HepG2 (cell line): Measurements from ENCODE around the gene SEPTIN12. TPM values are rescaled to one million over a fixed set of nuclear protein-coding genes. Genes with fewer than 3 reads are reported as not detected.

ENCODE experiments used
- ATAC-seq: fragments of 200-7000 bp; cut with Tn5 transposase; 3 replicates; pipeline ENCODE4 v1.9.1; 2020; ENCODE audit warnings: mild to moderate bottlenecking, moderate library complexity
- BruUV-seq: library from RNA; stranded (reverse); fragments of 400-500 nt; replicated peaks from 2 replicates; lab custom pipeline; 2021; lab: Mats Ljungman, UMichigan
- CTCF ChIA-PET: fragments of 300-600 bp; formaldehyde crosslinking; extraction: SDS; loops from one replicate; lab custom pipeline; 2021; ENCODE audit warnings: low total read pairs, inconsistent platforms, low intra/inter-chr PET ratio; lab: Yijun Ruan, JAX
- POLR2A ChIA-PET: fragments of 350-600 bp; sonication (Branson Sonifier 250); formaldehyde crosslinking; loops from one replicate; lab custom pipeline; 2020; ENCODE audit warnings: antibody characterized with exemption, inconsistent platforms; lab: Yijun Ruan, JAX
- DNase-seq: peaks from one replicate; pipeline ENCODE4 v3.0.0-alpha.2; 2015; ENCODE audit warnings: low spot score
- FAIRE-seq: peaks from 3 replicates; lab custom pipeline; 2011; peaks lifted over from hg19 to GRCh38; lab: Jason Lieb, UNC
- H2AFZ ChIP-seq: one replicate; pipeline ENCODE4 v1.6.1; 2011; ENCODE audit warnings: low read length, inconsistent platforms
- H3K27ac ChIP-seq: fragments of 300-600 bp; 3 replicates; pipeline ENCODE4 v1.8.0; 2011; ENCODE audit warnings: mixed run types, mild to moderate bottlenecking, mixed read lengths, low read length, inconsistent platforms; ENCODE audit not compliant: insufficient read depth; ENCODE audit errors: extremely low read length
- H3K27me3 ChIP-seq, 2 experiments: fragments of 200-600 bp in 1 of 2; 2 replicates in 1 of 2; 3 replicates in 1 of 2; pipeline versions ENCODE4 v1.6.0 to v1.8.0; 2011; ENCODE audit warnings: low read length in 2 of 2, mild to moderate bottlenecking in 2 of 2, moderate library complexity in 2 of 2, inconsistent platforms in 1 of 2; ENCODE audit not compliant: insufficient read depth in 2 of 2, control insufficient read depth in 1 of 2
- H3K36me3 ChIP-seq, 2 experiments: fragments of 200-600 bp in 1 of 2; replicated peaks in 1 of 2; 2 replicates in 1 of 2; 3 replicates in 1 of 2; pipeline versions ENCODE4 v1.5.1 to v1.8.0; 2011; ENCODE audit warnings: low read length in 2 of 2, inconsistent platforms in 1 of 2; ENCODE audit not compliant: insufficient read depth in 2 of 2, control insufficient read depth in 1 of 2
- H3K4me1 ChIP-seq: 2 replicates; pipeline ENCODE4 v1.5.1; 2012; ENCODE audit warnings: low read length, inconsistent platforms; ENCODE audit not compliant: insufficient read depth
- H3K4me2 ChIP-seq: 2 replicates; pipeline ENCODE4 v1.6.0; 2011; ENCODE audit warnings: low read depth, low read length, inconsistent platforms
- H3K4me3 ChIP-seq, 3 experiments: fragments of 200-600 bp in 1 of 3; sonication (generic), shearing (Covaris generic) in 1 of 3; replicated peaks in 1 of 3; 2 replicates each; pipeline ENCODE4 v1.5.1; 2011 to 2016; ENCODE audit warnings: low read length in 3 of 3, inconsistent platforms in 2 of 3, low read depth in 2 of 3, mild to moderate bottlenecking in 2 of 3, control low read depth in 1 of 3, mixed read lengths in 1 of 3; ENCODE audit not compliant: insufficient read depth in 1 of 3
- H3K79me2 ChIP-seq: one replicate; pipeline ENCODE4 v1.6.1; 2011; ENCODE audit warnings: low read length, inconsistent platforms; ENCODE audit not compliant: insufficient read depth
- H3K9ac ChIP-seq: 2 replicates; pipeline ENCODE4 v1.6.0; 2011; ENCODE audit warnings: mild to moderate bottlenecking, low read depth, low read length, inconsistent platforms; ENCODE audit not compliant: insufficient read depth
- H3K9me3 ChIP-seq: 2 replicates; pipeline ENCODE4 v1.5.1; 2012; ENCODE audit warnings: mild to moderate bottlenecking, low read length
- H4K20me1 ChIP-seq: 2 replicates; pipeline ENCODE4 v1.6.0; 2011; ENCODE audit warnings: inconsistent platforms, mild to moderate bottlenecking, low read length, moderate library complexity; ENCODE audit not compliant: insufficient read depth
- AKAP8 ChIP-seq: sonication (generic); formaldehyde crosslinking; IDR thresholded peaks from 2 replicates; pipeline ENCODE4 v1.5.1; 2020; ENCODE audit warnings: mild to moderate bottlenecking, missing genetic modification reagents
- ELF1 ChIP-seq: sonication (generic); formaldehyde crosslinking; IDR thresholded peaks from 2 replicates; pipeline ENCODE4 v1.4.0; 2020; ENCODE audit warnings: missing genetic modification reagents
- FOXO4 ChIP-seq: sonication (generic); formaldehyde crosslinking; conservative IDR thresholded peaks from 2 replicates; pipeline ENCODE4 v1.8.1; 2023; ENCODE audit warnings: missing genetic modification reagents
- GTF3A ChIP-seq: sonication (generic); formaldehyde crosslinking; conservative IDR thresholded peaks from 2 replicates; pipeline ENCODE4 v1.4.0; 2020; ENCODE audit warnings: mild to moderate bottlenecking, missing genetic modification reagents
- LCORL ChIP-seq, 2 experiments: fragments of 450-650 bp in 1 of 2; sonication (generic) in 1 of 2; formaldehyde crosslinking in 1 of 2; IDR thresholded peaks; 2 replicates each; pipeline versions ENCODE4 v1.5.0 to v1.6.1; 2017 to 2020; ENCODE audit warnings: antibody characterized with exemption in 1 of 2, missing genetic modification reagents in 1 of 2
- MAFK ChIP-seq, 2 experiments: IDR thresholded peaks in 1 of 2; conservative IDR thresholded peaks in 1 of 2; 2 replicates each; pipeline ENCODE4 v1.6.1; 2011; ENCODE audit warnings: improper control_type of control experiment in 2 of 2, low read length in 2 of 2
- ONECUT2 ChIP-seq: sonication (generic); formaldehyde crosslinking; IDR thresholded peaks from 2 replicates; pipeline ENCODE4 v1.4.0; 2020; ENCODE audit warnings: missing genetic modification reagents
- PPARG ChIP-seq: conservative IDR thresholded peaks from 2 replicates; pipeline ENCODE4 v1.6.1; 2016; ENCODE audit warnings: missing biosample characterization, missing genetic modification reagents
- SMC3 ChIP-seq: IDR thresholded peaks from 2 replicates; pipeline ENCODE4 v1.6.1; 2011; ENCODE audit warnings: low read length, improper control_type of control experiment
- SOX13 ChIP-seq, 3 experiments: fragments of 450-650 bp in 1 of 3; sonication (generic) in 1 of 3; formaldehyde crosslinking in 1 of 3; IDR thresholded peaks in 2 of 3; conservative IDR thresholded peaks in 1 of 3; 2 replicates each; pipeline versions ENCODE4 v1.5.0 to v1.6.1; 2016 to 2020; ENCODE audit warnings: antibody characterized with exemption in 1 of 3, mild to moderate bottlenecking in 1 of 3, missing compliant biosample characterization in 1 of 3, missing genetic modification reagents in 1 of 3, moderate library complexity in 1 of 3
- TBL1XR1 ChIP-seq: fragments of 150-350 bp; IDR thresholded peaks from 2 replicates; pipeline ENCODE4 v1.6.1; 2014; ENCODE audit warnings: borderline replicate concordance, low read length; ENCODE audit not compliant: partially characterized antibody
- ZBTB7A ChIP-seq: sonication (generic); formaldehyde crosslinking; IDR thresholded peaks from 2 replicates; pipeline ENCODE4 v1.8.0; 2022; ENCODE audit warnings: mild to moderate bottlenecking, missing genetic modification reagents
- ZFP82 ChIP-seq: sonication (generic); formaldehyde crosslinking; IDR thresholded peaks from 2 replicates; pipeline ENCODE4 v1.5.1; 2020; ENCODE audit warnings: mild to moderate bottlenecking, missing genetic modification reagents, borderline replicate concordance
- ZNF552 ChIP-seq: sonication (generic); formaldehyde crosslinking; IDR thresholded peaks from 2 replicates; pipeline ENCODE4 v1.9.0; 2022; ENCODE audit warnings: missing genetic modification reagents, mild to moderate bottlenecking, borderline replicate concordance
- ZNF614 ChIP-seq: IDR thresholded peaks from 2 replicates; pipeline ENCODE4 v1.6.1; 2018; ENCODE audit warnings: missing biosample characterization, missing genetic modification reagents, inconsistent platforms, borderline replicate concordance
- ZNF629 ChIP-seq: sonication (generic); formaldehyde crosslinking; conservative IDR thresholded peaks from 2 replicates; pipeline ENCODE4 v1.5.0; 2020; ENCODE audit warnings: missing genetic modification reagents
- ZSCAN20 ChIP-seq: sonication (generic); formaldehyde crosslinking; IDR thresholded peaks from 2 replicates; pipeline ENCODE4 v1.4.0; 2020; ENCODE audit warnings: missing genetic modification reagents, mild to moderate bottlenecking, borderline replicate concordance
- WGBS: methylation state at CpG from one replicate; pipeline ENCODE4 v1.1.6; 2017; ENCODE audit warnings: low lambda C conversion rate; 5-methylcytosine and 5-hydroxymethylcytosine counted together
- in situ Hi-C: cut with HindIII; loops from 2 replicates; pipeline ENCODE4 v1.10.0; 2017; ENCODE audit warnings: low pct_unique_long_range_greater_than_20kb; ENCODE audit not compliant: extremely low pct_ligation_motif_present
- intact Hi-C: fragments of 100-400 bp; cut with micrococcal nuclease; formaldehyde crosslinking; loops from one replicate; pipeline ENCODE4 v1.10.0; 2022; ENCODE audit not compliant: unreplicated experiment
- polyA plus RNA-seq, 8 experiments: library from polyadenylated mRNA; depleted of rRNA in 3 of 8; stranded (reverse) in 7 of 8; unstranded in 1 of 8; fragments of >200 nt; fragmentation: Illumina TruSeq in 4 of 8; extraction: Trizol in 4 of 8; gene quantifications; 2 replicates each; pipeline versions ENCODE4 v1.2.1 to v1.2.3, GENCODE V29; 2011 to 2016; ENCODE audit warnings: low read depth in 4 of 8, missing spikeins in 1 of 8, mixed read lengths in 1 of 8; ENCODE audit not compliant: insufficient read depth in 1 of 8
- total RNA-seq, 5 experiments: library from RNA; depleted of rRNA; stranded (reverse); fragments of >200 nt; fragmentation: Illumina TruSeq; extraction: Trizol; gene quantifications; 2 replicates each; pipeline ENCODE4 v1.2.3, GENCODE V29; 2016; ENCODE audit warnings: low read depth in 1 of 5
- TF ChIP-seq, protein P1 (sequence below), 2 experiments: sonication (generic) in 1 of 2; formaldehyde crosslinking in 1 of 2; IDR thresholded peaks; 2 replicates each; pipeline versions ENCODE4 v1.6.1 to v1.9.0; 2014 to 2022; ENCODE audit warnings: antibody characterized with exemption in 1 of 2, borderline replicate concordance in 1 of 2, inconsistent platforms in 1 of 2, low read depth in 1 of 2, missing genetic modification reagents in 1 of 2

Gene SEPTIN12
- total and polyA plus RNA-seq, 2 of the 13 experiments (the other 11 are each of a cell fraction or from before 2014, with no cell fraction given), result 0.22 TPM; not detected in 1

GRCh38 chr16:4831616-4832015 is 43.5 kb upstream of the SEPTIN12 start:
- 95% methylated on average over 8 of the region's 8 CpGs for WGBS
- H3K36me3 ChIP-seq, result peaks cover 34 to 83% of the 10 kb centered on the region in 2 experiments
- CTCF ChIA-PET, result no interaction called here
- TF ChIP-seq, protein P1, sequence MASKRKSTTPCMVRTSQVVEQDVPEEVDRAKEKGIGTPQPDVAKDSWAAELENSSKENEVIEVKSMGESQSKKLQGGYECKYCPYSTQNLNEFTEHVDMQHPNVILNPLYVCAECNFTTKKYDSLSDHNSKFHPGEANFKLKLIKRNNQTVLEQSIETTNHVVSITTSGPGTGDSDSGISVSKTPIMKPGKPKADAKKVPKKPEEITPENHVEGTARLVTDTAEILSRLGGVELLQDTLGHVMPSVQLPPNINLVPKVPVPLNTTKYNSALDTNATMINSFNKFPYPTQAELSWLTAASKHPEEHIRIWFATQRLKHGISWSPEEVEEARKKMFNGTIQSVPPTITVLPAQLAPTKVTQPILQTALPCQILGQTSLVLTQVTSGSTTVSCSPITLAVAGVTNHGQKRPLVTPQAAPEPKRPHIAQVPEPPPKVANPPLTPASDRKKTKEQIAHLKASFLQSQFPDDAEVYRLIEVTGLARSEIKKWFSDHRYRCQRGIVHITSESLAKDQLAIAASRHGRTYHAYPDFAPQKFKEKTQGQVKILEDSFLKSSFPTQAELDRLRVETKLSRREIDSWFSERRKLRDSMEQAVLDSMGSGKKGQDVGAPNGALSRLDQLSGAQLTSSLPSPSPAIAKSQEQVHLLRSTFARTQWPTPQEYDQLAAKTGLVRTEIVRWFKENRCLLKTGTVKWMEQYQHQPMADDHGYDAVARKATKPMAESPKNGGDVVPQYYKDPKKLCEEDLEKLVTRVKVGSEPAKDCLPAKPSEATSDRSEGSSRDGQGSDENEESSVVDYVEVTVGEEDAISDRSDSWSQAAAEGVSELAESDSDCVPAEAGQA (IDR thresholded peaks at IDR 0.05; ENCODE audit: low read depth), result no peak
- TF ChIP-seq, protein P1 (CRISPR knock-in tag; IDR thresholded peaks at IDR 0.05; ENCODE audit: borderline replicate concordance), result no peak
- no peak for TF ChIP-seq LCORL (IDR thresholded peaks at IDR 0.05)
- TF ChIP-seq LCORL (CRISPR knock-in tag; IDR thresholded peaks at IDR 0.05), result no peak
- no peak for TF ChIP-seq GTF3A
- no peak for TF ChIP-seq ONECUT2 (CRISPR knock-in tag)
- no peak for TF ChIP-seq SMC3
- no peak for TF ChIP-seq SOX13 (IDR thresholded peaks at IDR 0.05)
- TF ChIP-seq SOX13 (CRISPR knock-in tag; conservative IDR thresholded peaks at IDR 0.05 in 1 of 2, IDR thresholded peaks at IDR 0.05 in 1 of 2), result no peak
- TF ChIP-seq FOXO4, result no peak
- TF ChIP-seq MAFK (conservative IDR thresholded peaks at IDR 0.05 in 1 of 2, IDR thresholded peaks at IDR 0.05 in 1 of 2; ENCODE audit: low read length in 2 of 2), result no peak
- no peak for TF ChIP-seq ZSCAN20 (CRISPR knock-in tag)
- no peak for TF ChIP-seq ZNF552 (CRISPR knock-in tag)
- no peak for TF ChIP-seq ZNF629 (CRISPR knock-in tag)
- no peak for TF ChIP-seq ELF1 (CRISPR knock-in tag)
- no peak for TF ChIP-seq PPARG (CRISPR knock-in tag)
- no peak for TF ChIP-seq TBL1XR1
- no peak for TF ChIP-seq ZBTB7A (CRISPR knock-in tag)
- no peak for TF ChIP-seq ZFP82 (CRISPR knock-in tag)
- no peak for TF ChIP-seq AKAP8 (CRISPR knock-in tag)
- TF ChIP-seq ZNF614, result no peak

More at GRCh38 chr16:4831616-4832015, 43.5 kb upstream of the SEPTIN12 start:
- intact Hi-C loops, result no loop called here
- in situ Hi-C loops, result no loop called here
- no TSS peak for BruUV-seq
- H3K79me2 ChIP-seq, result peaks cover 8% of the 10 kb centered on the region
- no peaks in the 10 kb centered on the region for H3K27me3 ChIP-seq
- H3K27ac ChIP-seq, result no peak overlapping the region
- ATAC-seq (no peak), DNase-seq (no peak), FAIRE-seq (no peak)
- H3K9me3 ChIP-seq, result no peaks in the 10 kb centered on the region
- H3K4me3 ChIP-seq, result no peak overlapping the region
- no peak overlapping the region for H2AFZ ChIP-seq
- POLR2A ChIA-PET, result no interaction called here
- no peaks in the 10 kb centered on the region for H4K20me1 ChIP-seq
- H3K4me2 ChIP-seq, result no peak overlapping the region
- H3K9ac ChIP-seq, result no peak overlapping the region
- no peaks in the 10 kb centered on the region for H3K4me1 ChIP-seq
